ENCODE data around the gene IL22RA1. TPM values are rescaled to one million over a fixed set of nuclear protein-coding genes. Genes with fewer than 3 reads are reported as not detected.

The IL22RA1 gene
- total and polyA plus RNA-seq, 2 of the 8 experiments (the other 6 are each of a cell fraction or from before 2014, with no cell fraction given), result 0.17 to 0.32 TPM

DNA sequence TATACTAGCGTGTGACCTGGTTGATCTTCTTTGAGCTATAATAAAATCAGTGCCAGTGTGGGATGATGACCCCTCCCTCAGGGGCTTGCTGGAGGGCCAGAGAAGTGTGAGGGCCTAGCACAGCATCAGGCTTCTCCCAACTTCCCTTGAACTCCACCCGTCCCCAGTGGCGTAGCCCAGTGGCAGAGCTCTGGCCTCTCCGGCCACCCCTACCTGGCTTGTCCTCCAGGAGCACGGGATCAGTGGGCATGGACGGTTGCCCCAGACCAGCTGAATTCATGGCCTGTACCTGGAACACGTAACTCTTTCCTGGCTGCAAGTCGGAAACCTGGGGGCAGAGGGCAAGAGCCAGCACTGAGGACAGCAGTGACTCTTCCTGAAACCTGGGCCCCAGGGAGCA is 67.0 kb downstream of the IL22RA1 start (continued):
- TF ChIP-seq, protein P1, sequence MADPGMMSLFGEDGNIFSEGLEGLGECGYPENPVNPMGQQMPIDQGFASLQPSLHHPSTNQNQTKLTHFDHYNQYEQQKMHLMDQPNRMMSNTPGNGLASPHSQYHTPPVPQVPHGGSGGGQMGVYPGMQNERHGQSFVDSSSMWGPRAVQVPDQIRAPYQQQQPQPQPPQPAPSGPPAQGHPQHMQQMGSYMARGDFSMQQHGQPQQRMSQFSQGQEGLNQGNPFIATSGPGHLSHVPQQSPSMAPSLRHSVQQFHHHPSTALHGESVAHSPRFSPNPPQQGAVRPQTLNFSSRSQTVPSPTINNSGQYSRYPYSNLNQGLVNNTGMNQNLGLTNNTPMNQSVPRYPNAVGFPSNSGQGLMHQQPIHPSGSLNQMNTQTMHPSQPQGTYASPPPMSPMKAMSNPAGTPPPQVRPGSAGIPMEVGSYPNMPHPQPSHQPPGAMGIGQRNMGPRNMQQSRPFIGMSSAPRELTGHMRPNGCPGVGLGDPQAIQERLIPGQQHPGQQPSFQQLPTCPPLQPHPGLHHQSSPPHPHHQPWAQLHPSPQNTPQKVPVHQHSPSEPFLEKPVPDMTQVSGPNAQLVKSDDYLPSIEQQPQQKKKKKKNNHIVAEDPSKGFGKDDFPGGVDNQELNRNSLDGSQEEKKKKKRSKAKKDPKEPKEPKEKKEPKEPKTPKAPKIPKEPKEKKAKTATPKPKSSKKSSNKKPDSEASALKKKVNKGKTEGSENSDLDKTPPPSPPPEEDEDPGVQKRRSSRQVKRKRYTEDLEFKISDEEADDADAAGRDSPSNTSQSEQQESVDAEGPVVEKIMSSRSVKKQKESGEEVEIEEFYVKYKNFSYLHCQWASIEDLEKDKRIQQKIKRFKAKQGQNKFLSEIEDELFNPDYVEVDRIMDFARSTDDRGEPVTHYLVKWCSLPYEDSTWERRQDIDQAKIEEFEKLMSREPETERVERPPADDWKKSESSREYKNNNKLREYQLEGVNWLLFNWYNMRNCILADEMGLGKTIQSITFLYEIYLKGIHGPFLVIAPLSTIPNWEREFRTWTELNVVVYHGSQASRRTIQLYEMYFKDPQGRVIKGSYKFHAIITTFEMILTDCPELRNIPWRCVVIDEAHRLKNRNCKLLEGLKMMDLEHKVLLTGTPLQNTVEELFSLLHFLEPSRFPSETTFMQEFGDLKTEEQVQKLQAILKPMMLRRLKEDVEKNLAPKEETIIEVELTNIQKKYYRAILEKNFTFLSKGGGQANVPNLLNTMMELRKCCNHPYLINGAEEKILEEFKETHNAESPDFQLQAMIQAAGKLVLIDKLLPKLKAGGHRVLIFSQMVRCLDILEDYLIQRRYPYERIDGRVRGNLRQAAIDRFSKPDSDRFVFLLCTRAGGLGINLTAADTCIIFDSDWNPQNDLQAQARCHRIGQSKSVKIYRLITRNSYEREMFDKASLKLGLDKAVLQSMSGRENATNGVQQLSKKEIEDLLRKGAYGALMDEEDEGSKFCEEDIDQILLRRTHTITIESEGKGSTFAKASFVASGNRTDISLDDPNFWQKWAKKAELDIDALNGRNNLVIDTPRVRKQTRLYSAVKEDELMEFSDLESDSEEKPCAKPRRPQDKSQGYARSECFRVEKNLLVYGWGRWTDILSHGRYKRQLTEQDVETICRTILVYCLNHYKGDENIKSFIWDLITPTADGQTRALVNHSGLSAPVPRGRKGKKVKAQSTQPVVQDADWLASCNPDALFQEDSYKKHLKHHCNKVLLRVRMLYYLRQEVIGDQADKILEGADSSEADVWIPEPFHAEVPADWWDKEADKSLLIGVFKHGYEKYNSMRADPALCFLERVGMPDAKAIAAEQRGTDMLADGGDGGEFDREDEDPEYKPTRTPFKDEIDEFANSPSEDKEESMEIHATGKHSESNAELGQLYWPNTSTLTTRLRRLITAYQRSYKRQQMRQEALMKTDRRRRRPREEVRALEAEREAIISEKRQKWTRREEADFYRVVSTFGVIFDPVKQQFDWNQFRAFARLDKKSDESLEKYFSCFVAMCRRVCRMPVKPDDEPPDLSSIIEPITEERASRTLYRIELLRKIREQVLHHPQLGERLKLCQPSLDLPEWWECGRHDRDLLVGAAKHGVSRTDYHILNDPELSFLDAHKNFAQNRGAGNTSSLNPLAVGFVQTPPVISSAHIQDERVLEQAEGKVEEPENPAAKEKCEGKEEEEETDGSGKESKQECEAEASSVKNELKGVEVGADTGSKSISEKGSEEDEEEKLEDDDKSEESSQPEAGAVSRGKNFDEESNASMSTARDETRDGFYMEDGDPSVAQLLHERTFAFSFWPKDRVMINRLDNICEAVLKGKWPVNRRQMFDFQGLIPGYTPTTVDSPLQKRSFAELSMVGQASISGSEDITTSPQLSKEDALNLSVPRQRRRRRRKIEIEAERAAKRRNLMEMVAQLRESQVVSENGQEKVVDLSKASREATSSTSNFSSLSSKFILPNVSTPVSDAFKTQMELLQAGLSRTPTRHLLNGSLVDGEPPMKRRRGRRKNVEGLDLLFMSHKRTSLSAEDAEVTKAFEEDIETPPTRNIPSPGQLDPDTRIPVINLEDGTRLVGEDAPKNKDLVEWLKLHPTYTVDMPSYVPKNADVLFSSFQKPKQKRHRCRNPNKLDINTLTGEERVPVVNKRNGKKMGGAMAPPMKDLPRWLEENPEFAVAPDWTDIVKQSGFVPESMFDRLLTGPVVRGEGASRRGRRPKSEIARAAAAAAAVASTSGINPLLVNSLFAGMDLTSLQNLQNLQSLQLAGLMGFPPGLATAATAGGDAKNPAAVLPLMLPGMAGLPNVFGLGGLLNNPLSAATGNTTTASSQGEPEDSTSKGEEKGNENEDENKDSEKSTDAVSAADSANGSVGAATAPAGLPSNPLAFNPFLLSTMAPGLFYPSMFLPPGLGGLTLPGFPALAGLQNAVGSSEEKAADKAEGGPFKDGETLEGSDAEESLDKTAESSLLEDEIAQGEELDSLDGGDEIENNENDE (IDR thresholded peaks at IDR 0.05; ENCODE audit: insufficient replicate concordance, low read length), result no peak
- TF ChIP-seq KDM5A (IDR thresholded peaks at IDR 0.05; ENCODE audit: low read length) (no peak), POLR2AphosphoS5 (IDR thresholded peaks at IDR 0.05; ENCODE audit: low read depth, low read length) (no peak), EZH2 (IDR thresholded peaks at IDR 0.05; ENCODE audit: low read depth, low read length, severe bottlenecking) (no peak)
